WTC11 (cell line): ENCODE data around the gene LRRC10B. TPM values are rescaled to one million over a fixed set of nuclear protein-coding genes. Genes with fewer than 3 reads are reported as not detected.

ENCODE experiments used
- ATAC-seq: fragments of 200-7000 bp; cut with Tn5 transposase; 2 replicates; pipeline ENCODE4 v1.10.0; 2021; ENCODE audit warnings: mild to moderate bottlenecking, moderate library complexity
- CTCF ChIA-PET: fragments of 300-600 bp; sonication (Branson Sonifier 250); formaldehyde crosslinking; loops from one replicate; lab custom pipeline; 2021; ENCODE audit warnings: antibody characterized with exemption; lab: Charles Lee
- POLR2A ChIA-PET: fragments of 350-600 bp; sonication (Branson Sonifier 250); formaldehyde crosslinking; loops from one replicate; lab custom pipeline; 2021; ENCODE audit warnings: antibody characterized with exemption; lab: Charles Lee
- DNase-seq: peaks from one replicate; pipeline ENCODE4 v3.0.0; 2021; ENCODE audit warnings: low spot score
- H3K27ac Mint-ChIP-seq: 2 replicates; pipeline ENCODE4 v1.8.0; 2021; ENCODE audit warnings: mixed read lengths
- H3K27me3 Mint-ChIP-seq: 2 replicates; pipeline ENCODE4 v1.8.0; 2021; ENCODE audit warnings: low read depth, mild to moderate bottlenecking, moderate library complexity, mixed read lengths
- H3K36me3 Mint-ChIP-seq: 2 replicates; pipeline ENCODE4 v1.8.0; 2021; ENCODE audit warnings: mixed read lengths
- H3K4me1 Mint-ChIP-seq: 2 replicates; pipeline ENCODE4 v1.8.0; 2022; ENCODE audit warnings: mixed read lengths
- H3K4me3 Mint-ChIP-seq: 2 replicates; pipeline ENCODE4 v1.8.0; 2021; ENCODE audit warnings: mild to moderate bottlenecking, moderate library complexity, mixed read lengths
- H3K9me3 Mint-ChIP-seq: 2 replicates; pipeline ENCODE4 v1.8.0; 2021; ENCODE audit warnings: mixed read lengths
- ATF2 ChIP-seq: sonication (generic); formaldehyde crosslinking; IDR thresholded peaks from 2 replicates; pipeline ENCODE4 v1.8.1; 2022; ENCODE audit warnings: low read depth, missing genetic modification reagents, borderline replicate concordance
- ATF3 ChIP-seq: sonication (generic); formaldehyde crosslinking; conservative IDR thresholded peaks from 2 replicates; pipeline ENCODE4 v1.8.1; 2022; ENCODE audit warnings: mild to moderate bottlenecking, missing genetic modification reagents
- E2F1 ChIP-seq: sonication (generic); formaldehyde crosslinking; IDR thresholded peaks from 2 replicates; pipeline ENCODE4 v1.8.0; 2022; ENCODE audit warnings: mild to moderate bottlenecking, missing genetic modification reagents
- E2F4 ChIP-seq: sonication (generic); formaldehyde crosslinking; IDR thresholded peaks from 2 replicates; pipeline ENCODE4 v1.8.1; 2022; ENCODE audit warnings: low read depth, mild to moderate bottlenecking, moderate library complexity, missing genetic modification reagents, borderline replicate concordance
- E2F5 ChIP-seq: sonication (generic); formaldehyde crosslinking; IDR thresholded peaks from 2 replicates; pipeline ENCODE4 v1.8.1; 2022; ENCODE audit warnings: mild to moderate bottlenecking, moderate library complexity, missing genetic modification reagents
- ESRRA ChIP-seq: sonication (generic); formaldehyde crosslinking; IDR thresholded peaks from 2 replicates; pipeline ENCODE4 v1.8.1; 2022; ENCODE audit warnings: mild to moderate bottlenecking, missing genetic modification reagents, borderline replicate concordance
- FOXP4 ChIP-seq: sonication (generic); formaldehyde crosslinking; IDR thresholded peaks from 2 replicates; pipeline ENCODE4 v1.8.0; 2022; ENCODE audit warnings: mild to moderate bottlenecking, missing genetic modification reagents
- KAT7 ChIP-seq: sonication (generic); formaldehyde crosslinking; IDR thresholded peaks from 2 replicates; pipeline ENCODE4 v1.8.1; 2023; ENCODE audit warnings: missing genetic modification reagents, mild to moderate bottlenecking, borderline replicate concordance
- MAX ChIP-seq: sonication (generic); formaldehyde crosslinking; IDR thresholded peaks from 2 replicates; pipeline ENCODE4 v1.8.0; 2022; ENCODE audit warnings: mild to moderate bottlenecking, missing genetic modification reagents
- MLX ChIP-seq: sonication (generic); formaldehyde crosslinking; IDR thresholded peaks from 2 replicates; pipeline ENCODE4 v1.8.1; 2023; ENCODE audit warnings: mild to moderate bottlenecking, missing genetic modification reagents, moderate library complexity
- NFE2L1 ChIP-seq: sonication (generic); formaldehyde crosslinking; IDR thresholded peaks from 2 replicates; pipeline ENCODE4 v1.8.1; 2023; ENCODE audit warnings: missing genetic modification reagents
- RELA ChIP-seq: sonication (generic); formaldehyde crosslinking; IDR thresholded peaks from 2 replicates; pipeline ENCODE4 v1.8.1; 2022; ENCODE audit warnings: missing genetic modification reagents, mild to moderate bottlenecking, borderline replicate concordance
- TCF7 ChIP-seq: sonication (generic); formaldehyde crosslinking; IDR thresholded peaks from 2 replicates; pipeline ENCODE4 v1.8.0; 2022; ENCODE audit warnings: mild to moderate bottlenecking, low read depth, missing genetic modification reagents, moderate library complexity
- TP53 ChIP-seq: sonication (generic); formaldehyde crosslinking; IDR thresholded peaks from 2 replicates; pipeline ENCODE4 v1.8.1; 2023; ENCODE audit warnings: mild to moderate bottlenecking, missing genetic modification reagents
- USF1 ChIP-seq: sonication (generic); formaldehyde crosslinking; IDR thresholded peaks from 2 replicates; pipeline ENCODE4 v1.8.0; 2022; ENCODE audit warnings: mild to moderate bottlenecking, missing genetic modification reagents
- ZBTB43 ChIP-seq: sonication (generic); formaldehyde crosslinking; IDR thresholded peaks from 2 replicates; pipeline ENCODE4 v1.8.1; 2023; ENCODE audit warnings: mild to moderate bottlenecking, missing genetic modification reagents
- ZNF232 ChIP-seq: sonication (generic); formaldehyde crosslinking; IDR thresholded peaks from 2 replicates; pipeline ENCODE4 v1.8.0; 2022; ENCODE audit warnings: mild to moderate bottlenecking, missing genetic modification reagents
- ZNF396 ChIP-seq: fragments of 250-450 bp; sonication (Bioruptor Pico); IDR thresholded peaks from 2 replicates; pipeline ENCODE4 v1.8.0; 2021; ENCODE audit warnings: mild to moderate bottlenecking, moderate library complexity, borderline replicate concordance
- total RNA-seq: library from RNA; stranded (reverse); gene quantifications from 3 replicates; pipeline ENCODE4 v1.2.3, GENCODE V29; 2021

LRRC10B gene
- total RNA-seq, 1 experiment from 2014 or later, result 1.5 TPM

GRCh38 chr11:61522881-61523280 is 14.3 kb downstream of the LRRC10B start:
- Mint-ChIP-seq H3K9me3 (no peaks in the 10 kb centered on the region), H3K27me3 (no peaks in the 10 kb centered on the region), H3K36me3 (peaks cover 2% of the 10 kb centered on the region; the same call in 1 of the 2 replicates), H3K4me3 (no peak overlapping the region), H3K27ac (no peak overlapping the region), H3K4me1 (peaks cover 4% of the 10 kb centered on the region)
- DNase-seq, result no peak
- no peak for ATAC-seq
- CTCF ChIA-PET, result interaction anchor here (1.8 to 12.5 kb wide), 4 partner anchors 7 to 45 kb away, joined by 5 to 241 read pairs (median 14); no protein-coding TSS in a partner anchor
- POLR2A ChIA-PET, result no interaction called here
- TF ChIP-seq ZNF232 (CRISPR knock-in tag) (no peak), ZNF396 (CRISPR knock-in tag) (no peak), ZBTB43 (CRISPR knock-in tag) (no peak), E2F4 (no peak), MLX (CRISPR knock-in tag) (no peak), ESRRA (CRISPR knock-in tag) (no peak), USF1 (CRISPR knock-in tag) (no peak), KAT7 (no peak), ATF2 (CRISPR knock-in tag) (no peak), TCF7 (CRISPR knock-in tag) (no peak), RELA (CRISPR knock-in tag) (no peak), MAX (no peak), E2F1 (CRISPR knock-in tag) (no peak), FOXP4 (CRISPR knock-in tag) (no peak), TP53 (CRISPR knock-in tag) (no peak), ATF3 (CRISPR knock-in tag) (no peak), NFE2L1 (CRISPR knock-in tag) (no peak), E2F5 (CRISPR knock-in tag) (no peak)
